Erythroblast (primary cell): ENCODE measurements around the gene HEATR5A.

Source experiments
- DNase-seq, 2 experiments: peaks; one replicate each; lab custom pipeline; 2025; lab: John Stamatoyannopoulos, UW
- GATA1 ChIP-seq: IDR thresholded peaks from 2 replicates; pipeline ENCODE4 v1.6.1; 2011; ENCODE audit warnings: low read depth, mild to moderate bottlenecking, control low read depth, low read length, moderate library complexity
- POLR2A ChIP-seq: IDR thresholded peaks from 2 replicates; pipeline ENCODE4 v1.6.1; 2011; ENCODE audit warnings: mild to moderate bottlenecking, low read length

HEATR5A gene

DNA sequence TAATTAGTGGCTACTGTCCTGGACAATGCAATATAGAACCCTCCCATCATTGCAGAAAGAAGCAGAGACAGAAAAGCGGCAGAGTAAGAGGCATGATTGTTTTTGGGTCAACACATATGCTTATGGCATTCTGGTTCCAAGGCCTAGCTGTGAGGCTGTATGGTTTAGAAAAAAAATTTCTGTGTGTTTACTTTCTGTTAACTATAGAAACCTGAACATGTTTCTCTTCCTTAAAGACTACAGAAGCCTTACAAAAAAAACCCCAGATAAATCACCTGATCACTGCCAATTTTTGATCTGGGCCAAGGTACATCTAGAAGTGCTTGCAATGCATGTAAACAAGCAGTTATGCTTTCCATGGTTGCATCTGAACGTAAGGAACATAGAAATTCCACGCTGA lies 112.7 kb downstream of the HEATR5A start:
- no peak for TF ChIP-seq POLR2A
- no peak for TF ChIP-seq GATA1
- no peak for DNase-seq

GRCh38 chr14:31307198-31307597 lies 113.2 kb downstream of the HEATR5A start:
- TF ChIP-seq GATA1: no peak
- no peak for TF ChIP-seq POLR2A

DNA sequence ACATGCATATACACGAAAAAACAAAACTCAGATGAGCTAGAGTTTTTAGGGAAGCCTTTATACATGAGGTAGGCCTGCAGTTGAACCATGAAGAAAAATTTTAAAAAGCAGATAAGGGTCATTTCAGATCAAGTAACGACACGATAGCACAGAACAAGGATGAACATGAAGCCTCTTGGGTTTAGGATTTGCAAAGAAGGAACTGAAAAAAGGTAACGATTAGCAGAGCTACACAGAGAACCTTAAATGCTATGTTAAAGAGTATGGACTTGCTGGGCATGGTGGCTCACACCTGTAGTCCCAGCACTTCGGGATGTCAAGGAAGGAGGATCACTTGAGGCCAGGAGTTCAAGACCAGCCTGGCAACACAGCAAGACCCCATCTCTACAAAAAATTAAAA lies 116.7 kb downstream of the HEATR5A start:
- DNase-seq: no peak
- TF ChIP-seq GATA1 (no peak), POLR2A (no peak)

More at GRCh38 chr14:31307198-31307597, 113.2 kb downstream of the HEATR5A start:
- DNase-seq: no peak

DNA sequence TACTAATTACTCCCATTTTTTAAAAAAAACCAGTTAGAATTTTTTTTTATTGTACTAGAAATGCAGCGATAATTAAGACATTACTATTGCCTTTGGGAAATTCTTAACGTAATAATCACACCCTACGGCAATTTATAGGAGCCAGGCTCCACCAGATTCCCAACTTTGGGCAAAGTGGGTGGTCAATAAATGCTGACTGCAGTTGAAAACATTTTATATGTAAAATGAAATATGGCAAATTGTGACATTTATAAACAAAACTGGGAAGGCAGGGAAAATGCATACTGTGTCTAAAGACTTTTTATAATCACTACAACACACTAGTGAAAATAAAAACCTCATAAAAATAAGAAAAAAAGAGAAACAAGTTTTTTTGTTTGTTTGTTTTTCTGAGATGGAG lies 119.5 kb downstream of the HEATR5A start:
- no peak for TF ChIP-seq GATA1
- TF ChIP-seq POLR2A: no peak
- no peak for DNase-seq

DNA sequence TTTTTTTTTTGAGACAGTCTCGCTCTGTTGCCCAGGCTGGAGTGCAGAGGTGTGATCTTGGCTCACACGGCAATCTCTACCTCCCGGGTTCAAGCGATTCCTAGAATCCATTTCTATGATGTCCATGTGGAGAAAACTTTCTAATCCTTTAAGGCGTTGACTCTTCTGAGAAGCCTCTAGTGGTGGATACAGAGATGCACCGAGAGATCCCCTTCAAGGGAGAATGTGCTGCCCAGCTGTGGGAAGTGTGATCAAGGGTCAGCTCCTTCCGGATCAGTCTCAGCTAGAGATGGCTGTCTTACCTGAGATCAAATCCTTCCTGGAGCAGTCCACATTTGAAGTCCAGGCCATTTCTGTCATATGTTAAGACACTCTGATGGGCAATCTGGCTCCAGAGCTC lies 120.1 kb downstream of the HEATR5A start:
- no peak for DNase-seq
- no peak for TF ChIP-seq GATA1
- TF ChIP-seq POLR2A: no peak

DNA sequence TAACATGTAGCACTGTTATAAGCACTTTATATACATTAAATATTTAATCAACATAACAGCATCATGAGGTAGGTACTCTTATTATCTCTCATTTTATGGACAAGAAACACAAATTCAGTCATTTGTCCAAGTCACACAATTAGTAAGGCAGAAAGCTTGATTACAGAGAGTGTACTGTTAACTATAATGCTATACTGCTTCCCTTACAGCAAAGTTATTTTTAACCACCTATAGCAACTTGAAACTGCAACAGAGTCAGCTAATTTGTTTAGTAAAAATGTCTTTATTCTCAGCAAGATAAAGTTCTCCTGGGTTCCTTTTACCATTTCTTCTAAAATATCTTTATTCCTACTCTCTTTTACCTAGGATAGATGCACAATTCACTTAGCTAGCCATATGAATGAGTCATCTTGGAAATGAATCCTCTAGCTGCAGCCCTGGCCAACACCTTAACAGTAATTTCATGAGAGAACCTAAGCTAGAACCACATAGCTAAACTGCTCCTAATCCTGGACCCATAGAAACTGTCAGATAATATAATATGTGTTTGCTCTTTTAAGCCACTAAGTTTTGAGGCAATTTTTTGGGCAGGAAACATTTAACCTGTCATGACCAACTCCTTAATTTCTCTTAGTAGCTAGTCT lies 122.5 kb downstream of the HEATR5A start:
- TF ChIP-seq POLR2A: no peak
- no peak for TF ChIP-seq GATA1
- DNase-seq: peak in 1 of 2 experiments; percentile 17

DNA sequence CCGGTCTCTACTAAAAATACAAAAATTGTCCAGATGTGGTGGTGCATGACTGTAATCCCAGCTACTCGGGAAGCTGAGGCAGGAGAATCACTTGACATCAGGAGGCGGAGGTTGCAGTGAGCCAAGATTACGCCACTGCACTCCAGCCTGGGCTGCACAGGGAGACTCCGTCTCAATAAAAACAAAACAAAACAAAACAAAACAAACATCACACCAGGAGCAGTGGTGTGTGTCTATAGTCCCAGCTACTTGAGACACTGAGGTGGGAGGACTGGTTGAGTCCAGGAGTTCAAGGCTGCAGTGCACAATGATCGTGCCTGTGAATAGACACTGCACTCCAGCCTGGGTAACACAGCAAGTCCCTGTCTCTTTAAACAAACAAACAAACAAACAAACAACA lies 123.2 kb downstream of the HEATR5A start:
- DNase-seq: no peak
- TF ChIP-seq POLR2A (no peak), GATA1 (no peak)

GRCh38 chr14:31294746-31295405 lies 125.5 kb downstream of the HEATR5A start:
- no peak for DNase-seq
- TF ChIP-seq GATA1 (no peak), POLR2A (no peak)

- DNase-seq: no peak
- TF ChIP-seq POLR2A (no peak), GATA1 (no peak)
Observed at GRCh38 chr14:31292937-31293616, 127.3 kb downstream of the HEATR5A start.

GRCh38 chr14:31291210-31291609 lies 129.1 kb downstream of the HEATR5A start:
- TF ChIP-seq GATA1: no peak
- TF ChIP-seq POLR2A: no peak
- no peak for DNase-seq

DNA sequence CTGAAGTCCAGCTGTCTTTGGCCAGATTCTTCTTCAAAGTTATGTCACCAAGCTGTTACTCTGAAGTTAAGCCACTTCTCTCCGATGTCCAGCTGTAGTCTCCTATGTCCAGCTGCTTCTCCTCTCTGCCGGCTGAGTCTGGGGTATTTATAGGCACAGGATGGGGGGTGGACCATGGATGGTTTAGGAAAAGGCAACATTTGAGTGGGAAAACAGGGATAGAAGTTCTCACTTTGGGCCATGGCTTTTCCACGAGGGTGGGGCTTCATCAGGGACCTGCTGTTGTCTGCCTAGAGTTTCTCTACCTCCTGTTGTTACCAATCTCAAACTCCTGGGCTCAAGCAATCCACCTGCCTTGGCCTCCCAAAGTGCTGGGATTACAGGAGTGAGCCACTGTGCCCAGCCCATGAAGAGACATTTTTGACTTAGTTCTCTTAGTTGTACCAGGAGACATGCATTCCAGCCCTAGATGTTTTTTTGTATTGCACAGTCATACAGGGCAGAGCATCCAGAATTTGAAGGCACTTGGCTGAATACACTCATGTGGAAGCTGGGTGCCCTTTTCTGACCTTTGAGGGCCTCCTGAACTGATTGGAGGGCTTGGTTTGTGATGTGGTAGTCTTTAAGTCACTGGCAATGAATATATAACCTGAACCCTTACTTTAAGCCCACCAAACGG lies 132.9 kb downstream of the HEATR5A start:
- TF ChIP-seq GATA1 (no peak), POLR2A (no peak)
- no peak for DNase-seq

- peak; percentile 27 to 58 for DNase-seq
- TF ChIP-seq POLR2A (no peak), GATA1 (no peak)
Observed at GRCh38 chr14:31286456-31287293, 133.7 kb downstream of the HEATR5A start.

- no peak for DNase-seq
- no peak for TF ChIP-seq POLR2A
- TF ChIP-seq GATA1: no peak
Observed at GRCh38 chr14:31283578-31284252, 136.6 kb downstream of the HEATR5A start.
